Stimulated activated CD4-positive, alpha-beta T cell treated with anti-CD3 and anti-CD28 coated beads, Interleukin-12 subunit alpha, Interleukin-12 subunit beta, amount 100 ng/mL, for 48 hours (primary cell): Measurements from ENCODE around the gene TIMP3.

ENCODE experiments used
- DNase-seq, 3 donors: peaks; one replicate each; pipeline ENCODE4 v3.0.0-alpha.2; 2020; ENCODE audit warnings: low read depth in 2 of 3, low spot score in 1 of 3

TIMP3 gene

GRCh38 chr22:32827049-32827602 is 25.6 kb downstream of the TIMP3 start:
- no peak for DNase-seq

- DNase-seq, result no peak
Observed at GRCh38 chr22:32828150-32828549, 26.6 kb downstream of the TIMP3 start.

- no peak for DNase-seq
Observed at GRCh38 chr22:32828561-32828960, 27.1 kb downstream of the TIMP3 start.

GRCh38 chr22:32829451-32829851 is 27.9 kb downstream of the TIMP3 start:
- DNase-seq, result no peak

- DNase-seq, result no peak
Observed at GRCh38 chr22:32830473-32830872, 29.0 kb downstream of the TIMP3 start.

- DNase-seq, result no peak
Observed at GRCh38 chr22:32830957-32831356, 29.5 kb downstream of the TIMP3 start.

- DNase-seq, result no peak
Observed at GRCh38 chr22:32831584-32831983, 30.1 kb downstream of the TIMP3 start.

- DNase-seq, result no peak
Observed at GRCh38 chr22:32832174-32832573, 30.7 kb downstream of the TIMP3 start.

- no peak for DNase-seq
Observed at GRCh38 chr22:32836280-32837123, 35.0 kb downstream of the TIMP3 start.

- no peak for DNase-seq
Observed at GRCh38 chr22:32837142-32837541, 35.6 kb downstream of the TIMP3 start.

GRCh38 chr22:32837803-32838202 is 36.3 kb downstream of the TIMP3 start:
- no peak for DNase-seq

- DNase-seq, result no peak
Observed at GRCh38 chr22:32839831-32840584, 38.5 kb downstream of the TIMP3 start.

- DNase-seq, result no peak
Observed at GRCh38 chr22:32841175-32841574, 39.7 kb downstream of the TIMP3 start.

- DNase-seq, result no peak
Observed at GRCh38 chr22:32842486-32842885, 41.0 kb downstream of the TIMP3 start.

- no peak for DNase-seq
Observed at GRCh38 chr22:32843300-32843699, 41.8 kb downstream of the TIMP3 start.

GRCh38 chr22:32844251-32844650 is 42.7 kb downstream of the TIMP3 start:
- no peak for DNase-seq

GRCh38 chr22:32846780-32847491 is 45.4 kb downstream of the TIMP3 start:
- no peak for DNase-seq

GRCh38 chr22:32848226-32848625 is 46.7 kb downstream of the TIMP3 start:
- no peak for DNase-seq

GRCh38 chr22:32849501-32849900 is 48.0 kb downstream of the TIMP3 start:
- no peak for DNase-seq

GRCh38 chr22:32850157-32850556 is 48.7 kb downstream of the TIMP3 start:
- no peak for DNase-seq
